Mucosa of descending colon (tissue), 3 donors: ENCODE results near the gene AP3D1. TPM values are rescaled to one million over a fixed set of nuclear protein-coding genes. Genes with fewer than 3 reads are reported as not detected.

ENCODE experiments used
- ATAC-seq: fragments of 200-7000 bp; cut with Tn5 transposase; one replicate; pipeline ENCODE4 v1.9.1; 2020; ENCODE audit warnings: mild to moderate bottlenecking, moderate library complexity
- DNase-seq, 3 donors: peaks; one replicate each; pipeline ENCODE4 v3.0.0-alpha.2; 2020
- H3K36me3 ChIP-seq: fragments of 200-600 bp; one replicate; pipeline ENCODE4 v1.8.0; 2021; ENCODE audit warnings: low read depth, mild to moderate bottlenecking
- H3K4me1 ChIP-seq: fragments of 200-600 bp; one replicate; pipeline ENCODE4 v1.8.0; 2021; ENCODE audit warnings: low read depth, mild to moderate bottlenecking
- H3K4me3 ChIP-seq: fragments of 200-600 bp; one replicate; pipeline ENCODE4 v1.8.0; 2021; ENCODE audit warnings: mild to moderate bottlenecking
- H3K9me3 ChIP-seq: fragments of 200-600 bp; one replicate; pipeline ENCODE4 v1.8.0; 2021; ENCODE audit warnings: mild to moderate bottlenecking
- intact Hi-C, 2 donors: fragments of 100-400 bp; cut with DNase I in 1 of 2; cut with micrococcal nuclease in 1 of 2; formaldehyde crosslinking; loops; one replicate each; pipeline versions ENCODE4 v1.11.0 to v1.11.1; 2022; cut with DNase I, micrococcal nuclease
- total RNA-seq, 3 donors: library from RNA; stranded (reverse); fragmentation: NEBNext Ultra II Directional in 2 of 3; extraction: Animal tissue kit (Norgen Biotek cat#: 25700) in 2 of 3; gene quantifications; one replicate each; pipeline versions ENCODE4 v1.2.1 to v1.2.4, GENCODE V29; 2021 to 2023
- TF ChIP-seq, protein P1 (sequence below): fragments of 200-600 bp; IDR thresholded peaks from one replicate; pipeline ENCODE4 v1.8.0; 2022; ENCODE audit warnings: antibody characterized with exemption, mild to moderate bottlenecking
- donor health status: DM: no; HTN: no; CAD: no; lungs with moderate emphysema.
- donor health status: DM: no; HTN: no; CAD: no.
- donor health status: DM: no; HTN: yes; CAD: no.

The AP3D1 gene
- total RNA-seq, 3 donors from 2014 or later: 103 to 120 (median 103) TPM

DNA sequence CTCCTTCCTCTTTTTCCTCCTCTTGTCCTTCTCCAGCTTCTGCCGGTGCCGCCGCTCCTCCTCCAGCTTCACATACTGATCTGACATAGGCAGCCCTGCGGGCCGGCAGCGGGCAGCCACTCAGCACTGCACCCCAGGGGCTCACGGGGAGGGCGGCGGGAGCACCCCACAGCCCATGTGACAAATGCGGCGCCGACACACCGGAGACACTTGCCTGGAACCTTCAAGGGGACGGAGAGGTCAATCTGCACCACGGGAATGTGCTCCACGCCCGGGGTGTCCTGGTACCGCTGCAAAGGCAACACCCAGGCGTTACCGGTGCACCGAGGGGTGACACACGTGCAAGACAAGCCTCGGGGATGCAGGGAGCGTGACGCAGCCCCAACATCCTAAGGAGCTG is 36.0 kb downstream of the AP3D1 start:
- ATAC-seq (no peak), DNase-seq (no peak)
- intact Hi-C loops: no loop called here
- Histone ChIP-seq H3K4me1 (no peaks in the 10 kb centered on the region), H3K9me3 (no peaks in the 10 kb centered on the region), H3K36me3 (peaks cover 66% of the 10 kb centered on the region), H3K4me3 (no peak overlapping the region)
- TF ChIP-seq, protein P1, sequence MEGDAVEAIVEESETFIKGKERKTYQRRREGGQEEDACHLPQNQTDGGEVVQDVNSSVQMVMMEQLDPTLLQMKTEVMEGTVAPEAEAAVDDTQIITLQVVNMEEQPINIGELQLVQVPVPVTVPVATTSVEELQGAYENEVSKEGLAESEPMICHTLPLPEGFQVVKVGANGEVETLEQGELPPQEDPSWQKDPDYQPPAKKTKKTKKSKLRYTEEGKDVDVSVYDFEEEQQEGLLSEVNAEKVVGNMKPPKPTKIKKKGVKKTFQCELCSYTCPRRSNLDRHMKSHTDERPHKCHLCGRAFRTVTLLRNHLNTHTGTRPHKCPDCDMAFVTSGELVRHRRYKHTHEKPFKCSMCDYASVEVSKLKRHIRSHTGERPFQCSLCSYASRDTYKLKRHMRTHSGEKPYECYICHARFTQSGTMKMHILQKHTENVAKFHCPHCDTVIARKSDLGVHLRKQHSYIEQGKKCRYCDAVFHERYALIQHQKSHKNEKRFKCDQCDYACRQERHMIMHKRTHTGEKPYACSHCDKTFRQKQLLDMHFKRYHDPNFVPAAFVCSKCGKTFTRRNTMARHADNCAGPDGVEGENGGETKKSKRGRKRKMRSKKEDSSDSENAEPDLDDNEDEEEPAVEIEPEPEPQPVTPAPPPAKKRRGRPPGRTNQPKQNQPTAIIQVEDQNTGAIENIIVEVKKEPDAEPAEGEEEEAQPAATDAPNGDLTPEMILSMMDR: no peak

DNA sequence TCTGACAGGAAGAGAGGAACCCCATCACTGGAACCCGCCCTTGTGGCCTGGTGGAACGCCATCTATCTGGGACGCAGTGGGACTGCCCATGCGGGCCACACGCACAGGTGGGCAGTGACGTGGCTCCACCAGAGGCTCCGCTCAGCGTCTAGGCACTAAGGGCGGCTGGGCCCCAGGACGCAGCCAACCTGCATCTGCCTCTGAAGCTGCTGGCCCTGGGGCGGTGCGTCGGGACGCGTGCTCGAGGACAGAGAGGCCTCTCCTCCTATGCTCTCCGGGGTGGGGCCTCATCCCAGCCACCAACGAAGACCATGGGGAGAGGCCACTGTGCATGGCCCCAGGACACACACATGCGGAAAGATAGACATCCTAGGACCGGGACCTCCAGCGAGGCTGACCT is 36.5 kb downstream of the AP3D1 start:
- H3K4me1 ChIP-seq: no peaks in the 10 kb centered on the region
- no peaks in the 10 kb centered on the region for H3K9me3 ChIP-seq
- no peak for DNase-seq
- no peak for ATAC-seq
- TF ChIP-seq, protein P1: no peak
- intact Hi-C loops: no loop called here
- peaks cover 67% of the 10 kb centered on the region for H3K36me3 ChIP-seq
- H3K4me3 ChIP-seq: no peak overlapping the region

DNA sequence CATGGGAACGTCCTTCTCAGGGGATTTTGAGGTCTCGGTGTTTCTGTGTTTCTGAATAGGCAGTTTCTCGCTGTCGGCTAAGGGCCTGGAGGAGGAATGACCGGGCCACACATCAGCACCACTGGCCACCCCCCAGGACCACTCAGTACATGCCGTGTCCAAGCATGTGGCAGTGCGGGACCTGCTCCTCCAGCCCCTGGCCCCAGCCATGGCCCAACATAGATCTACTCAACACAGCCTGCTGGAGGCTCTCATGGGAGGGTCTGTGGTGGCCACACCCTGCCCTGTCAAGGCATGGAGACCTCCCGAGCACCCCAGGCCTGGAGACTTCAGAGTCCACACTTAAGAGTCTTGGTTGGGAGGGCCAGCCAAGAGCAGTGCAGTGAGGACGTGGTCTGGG is 37.1 kb downstream of the AP3D1 start:
- intact Hi-C loops: no loop called here

DNA sequence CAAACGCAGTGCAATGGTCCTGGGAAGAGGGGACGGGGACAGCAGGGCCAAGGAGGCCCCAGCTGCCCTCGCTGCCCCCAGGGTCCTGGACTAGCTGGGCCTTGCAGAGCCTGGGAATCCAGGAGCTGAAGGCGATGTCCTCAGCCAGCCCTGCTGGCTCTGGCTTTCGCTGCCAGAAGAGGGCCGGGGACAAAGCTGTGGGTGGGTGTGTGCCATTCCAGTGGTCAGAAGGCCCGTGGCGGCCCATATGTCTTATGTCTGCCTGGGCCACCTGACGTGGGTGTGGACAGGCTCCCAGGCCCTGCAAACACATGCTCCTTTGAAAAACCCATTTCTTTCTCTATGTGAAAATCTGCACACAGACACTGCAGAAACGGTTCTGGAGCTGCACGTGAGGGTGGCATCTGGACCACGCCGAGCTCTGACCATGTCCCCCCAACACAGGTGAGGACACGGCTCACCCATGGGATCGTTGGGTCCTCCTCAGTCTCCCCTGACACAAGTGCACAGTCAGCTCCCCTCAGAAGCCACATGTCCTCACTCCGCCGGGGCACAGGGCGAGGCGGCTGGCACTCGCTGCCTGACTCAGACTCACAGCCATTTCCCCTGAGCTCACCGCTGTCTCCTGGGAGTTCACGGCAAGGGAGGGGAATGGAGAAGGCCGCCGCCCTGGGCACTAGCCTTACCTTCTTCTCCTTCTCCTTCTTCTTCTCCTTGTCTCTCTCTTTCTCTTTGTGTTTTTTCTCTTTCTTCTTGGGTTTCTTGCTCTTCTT is 37.7 kb downstream of the AP3D1 start:
- no peaks in the 10 kb centered on the region for H3K4me1 ChIP-seq
- no peaks in the 10 kb centered on the region for H3K9me3 ChIP-seq
- TF ChIP-seq, protein P1: no peak
- H3K4me3 ChIP-seq: no peak overlapping the region
- no peak for DNase-seq
- intact Hi-C loops: no loop called here
- ATAC-seq: no peak
- peaks cover 73% of the 10 kb centered on the region for H3K36me3 ChIP-seq

More for the DNA sequence above, 37.1 kb downstream of the AP3D1 start:
- DNase-seq: no peak
- ATAC-seq: no peak
- TF ChIP-seq, protein P1: no peak
- no peaks in the 10 kb centered on the region for H3K9me3 ChIP-seq
- no peak overlapping the region for H3K4me3 ChIP-seq
- H3K4me1 ChIP-seq: no peaks in the 10 kb centered on the region
- H3K36me3 ChIP-seq: peaks cover 72% of the 10 kb centered on the region

DNA sequence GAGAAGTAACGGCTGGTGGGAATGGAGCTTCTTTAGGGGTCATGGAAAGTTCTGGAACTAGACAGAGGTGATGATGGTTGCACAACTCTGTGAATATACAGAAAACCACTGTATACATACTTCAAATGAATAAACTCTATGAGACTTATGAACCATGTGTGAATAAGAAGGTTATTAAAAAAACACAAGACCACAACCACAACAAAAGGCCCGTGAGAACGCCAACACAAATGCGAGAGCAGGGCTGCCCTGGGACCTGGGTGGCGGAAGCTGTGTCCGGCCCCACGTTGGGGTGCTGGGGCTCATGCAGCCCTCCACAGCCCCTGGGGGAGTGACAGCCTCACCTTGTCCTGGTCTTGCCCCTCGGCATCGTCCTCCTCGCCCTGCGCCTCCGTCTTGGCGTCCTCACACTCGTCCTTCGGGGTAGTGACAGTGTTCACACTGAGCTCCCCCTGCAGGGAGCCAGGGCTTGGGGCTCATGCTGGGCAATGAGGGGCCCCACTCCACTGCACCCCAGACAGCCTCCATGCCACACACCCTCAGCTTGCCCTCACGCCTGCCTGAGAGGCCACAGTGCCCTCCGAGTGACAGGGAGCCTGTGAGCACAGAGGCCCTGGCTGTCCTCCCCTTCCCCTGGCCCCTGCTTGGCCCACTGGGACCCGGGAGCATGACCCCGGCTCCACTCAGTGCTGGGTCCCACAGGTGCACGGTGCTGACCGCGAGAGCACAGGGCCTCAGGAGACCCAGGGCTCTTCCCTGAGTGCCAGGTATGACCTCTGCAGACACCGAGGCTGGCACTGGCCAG is 38.6 kb downstream of the AP3D1 start:
- TF ChIP-seq, protein P1: no peak
- H3K4me1 ChIP-seq: no peaks in the 10 kb centered on the region
- intact Hi-C loops: no loop called here
- no peaks in the 10 kb centered on the region for H3K9me3 ChIP-seq
- DNase-seq (no peak), ATAC-seq (no peak)
- no peak overlapping the region for H3K4me3 ChIP-seq
- peaks cover 73% of the 10 kb centered on the region for H3K36me3 ChIP-seq
